PC-3 (cell line): ENCODE results near the gene BCAS2.

Source experiments
- EZH2 ChIP-seq: fragments of 300-600 bp; sonication (generic); IDR thresholded peaks from one replicate; pipeline ENCODE4 v1.6.1; 2017; ENCODE audit warnings: antibody characterized with exemption, mild to moderate bottlenecking, low read length; ENCODE audit not compliant: unreplicated experiment
- TF ChIP-seq, protein P1 (sequence below): fragments of 300-600 bp; sonication (generic); conservative IDR thresholded peaks from 2 replicates; pipeline ENCODE4 v1.5.1; 2017; ENCODE audit warnings: antibody characterized with exemption, low read depth, mild to moderate bottlenecking, low read length

DNA sequence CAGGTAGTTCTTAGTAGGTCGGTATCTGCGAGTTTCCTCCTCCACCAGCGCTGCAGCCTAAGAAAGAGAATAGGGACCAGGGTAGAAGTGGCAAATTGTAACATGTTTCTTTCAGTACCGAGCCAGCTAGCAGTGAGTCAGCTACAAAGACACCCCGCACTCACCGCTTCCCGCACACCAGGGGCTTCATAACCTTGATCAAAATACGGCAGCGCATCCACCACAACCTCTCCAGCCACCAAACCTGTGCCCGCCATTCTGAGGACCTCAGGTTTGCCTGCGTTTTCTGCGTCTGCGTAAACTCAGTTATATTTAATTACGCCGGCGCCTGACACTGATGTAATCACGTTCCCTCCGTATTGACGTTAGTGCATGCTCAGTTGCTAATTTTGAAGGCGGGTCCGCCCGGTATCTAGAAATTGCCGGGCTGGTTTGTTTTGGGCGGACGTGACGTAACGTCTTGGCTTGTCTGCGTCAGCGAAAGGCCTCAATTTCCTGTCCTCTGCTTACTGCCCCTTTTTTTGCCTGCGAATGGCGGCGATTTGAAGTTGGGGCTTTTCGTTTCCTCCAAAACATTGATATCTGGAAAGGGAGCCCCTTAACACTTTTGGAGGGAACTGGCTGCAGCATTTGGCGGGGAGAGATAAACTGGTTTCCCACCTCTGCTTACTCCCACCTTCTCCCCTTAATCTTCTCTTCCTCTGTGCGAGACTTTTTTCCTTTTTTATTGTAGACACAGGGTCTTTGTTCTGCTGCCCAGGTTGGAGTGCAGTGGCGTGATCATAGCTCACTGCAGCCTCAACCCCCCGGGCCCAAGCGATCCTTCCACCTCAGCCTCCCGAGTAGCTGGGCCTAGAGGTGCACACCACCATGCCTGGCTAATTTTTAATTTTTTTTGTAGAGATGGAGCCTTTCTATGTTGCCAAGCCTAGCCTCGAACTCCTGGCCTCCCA lies at the start of gene BCAS2:
- no peak for TF ChIP-seq EZH2
- TF ChIP-seq, protein P1, sequence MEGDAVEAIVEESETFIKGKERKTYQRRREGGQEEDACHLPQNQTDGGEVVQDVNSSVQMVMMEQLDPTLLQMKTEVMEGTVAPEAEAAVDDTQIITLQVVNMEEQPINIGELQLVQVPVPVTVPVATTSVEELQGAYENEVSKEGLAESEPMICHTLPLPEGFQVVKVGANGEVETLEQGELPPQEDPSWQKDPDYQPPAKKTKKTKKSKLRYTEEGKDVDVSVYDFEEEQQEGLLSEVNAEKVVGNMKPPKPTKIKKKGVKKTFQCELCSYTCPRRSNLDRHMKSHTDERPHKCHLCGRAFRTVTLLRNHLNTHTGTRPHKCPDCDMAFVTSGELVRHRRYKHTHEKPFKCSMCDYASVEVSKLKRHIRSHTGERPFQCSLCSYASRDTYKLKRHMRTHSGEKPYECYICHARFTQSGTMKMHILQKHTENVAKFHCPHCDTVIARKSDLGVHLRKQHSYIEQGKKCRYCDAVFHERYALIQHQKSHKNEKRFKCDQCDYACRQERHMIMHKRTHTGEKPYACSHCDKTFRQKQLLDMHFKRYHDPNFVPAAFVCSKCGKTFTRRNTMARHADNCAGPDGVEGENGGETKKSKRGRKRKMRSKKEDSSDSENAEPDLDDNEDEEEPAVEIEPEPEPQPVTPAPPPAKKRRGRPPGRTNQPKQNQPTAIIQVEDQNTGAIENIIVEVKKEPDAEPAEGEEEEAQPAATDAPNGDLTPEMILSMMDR, result no peak
